H1 (cell line): ENCODE results near the gene SYT17. TPM values are rescaled to one million over a fixed set of nuclear protein-coding genes. Genes with fewer than 3 reads are reported as not detected.

Source experiments
- CTCF ChIA-PET: fragments of 300-600 bp; sonication (Branson Sonifier 250); formaldehyde crosslinking; loops from one replicate; lab custom pipeline; 2021; ENCODE audit not compliant: partially characterized antibody; lab: Charles Lee
- POLR2A ChIA-PET: fragments of 300-600 bp; sonication (Branson Sonifier 250); formaldehyde crosslinking; loops from one replicate; lab custom pipeline; 2021; ENCODE audit warnings: inconsistent platforms; ENCODE audit not compliant: partially characterized antibody; lab: Charles Lee
- DNase-seq, 2 experiments: peaks; one replicate each; pipeline versions ENCODE4 v3.0.0 to v3.0.0-alpha.2; 2010 to 2022; ENCODE audit warnings: low spot score in 2 of 2, low read depth in 1 of 2, mixed read lengths in 1 of 2
- FAIRE-seq: peaks from 2 replicates; lab custom pipeline; 2011; peaks lifted over from hg19 to GRCh38; lab: Jason Lieb, UNC
- H2AFZ ChIP-seq: 2 replicates; pipeline ENCODE4 v1.8.1; 2012; ENCODE audit warnings: low read length, inconsistent platforms
- H2AK5ac ChIP-seq: 2 replicates; pipeline ENCODE4 v1.6.1; 2013; ENCODE audit warnings: low read depth, low read length
- H2BK120ac ChIP-seq: replicated peaks from 2 replicates; pipeline ENCODE3; 2013; ENCODE audit warnings: low read depth, low read length, inconsistent platforms
- H2BK12ac ChIP-seq: 2 replicates; pipeline ENCODE4 v1.6.1; 2013; ENCODE audit warnings: low read depth, low read length
- H2BK15ac ChIP-seq: 2 replicates; pipeline ENCODE4 v1.6.1; 2013; ENCODE audit warnings: low read length
- H2BK20ac ChIP-seq: 2 replicates; pipeline ENCODE4 v1.6.1; 2013; ENCODE audit warnings: low read length
- H2BK5ac ChIP-seq: 2 replicates; pipeline ENCODE4 v1.6.1; 2013; ENCODE audit warnings: low read depth, low read length
- H3K14ac ChIP-seq: 2 replicates; pipeline ENCODE4 v1.6.1; 2013; ENCODE audit warnings: inconsistent platforms; ENCODE audit not compliant: insufficient read length
- H3K18ac ChIP-seq: 2 replicates; pipeline ENCODE4 v1.6.1; 2013; ENCODE audit warnings: low read length; ENCODE audit errors: extremely low read depth
- H3K23ac ChIP-seq: 2 replicates; pipeline ENCODE4 v1.6.1; 2013; ENCODE audit warnings: inconsistent platforms; ENCODE audit not compliant: insufficient read length
- H3K23me2 ChIP-seq: 2 replicates; pipeline ENCODE4 v1.6.1; 2013; ENCODE audit warnings: low read depth, low read length
- H3K27ac ChIP-seq: 2 replicates; pipeline ENCODE4 v1.6.1; 2011; ENCODE audit warnings: low read depth, low read length, inconsistent platforms
- H3K27me3 ChIP-seq, 4 experiments: replicated peaks in 1 of 4; 1 replicate in 1 of 4; 2 replicates in 3 of 4; pipeline versions ENCODE4 v1.6.1 to v1.8.1; 2011 to 2013; ENCODE audit warnings: low read length in 3 of 4, mild to moderate bottlenecking in 3 of 4, inconsistent platforms in 2 of 4, mixed read lengths in 2 of 4, moderate library complexity in 1 of 4; ENCODE audit not compliant: control insufficient read depth in 3 of 4, insufficient read depth in 3 of 4; ENCODE audit errors: extremely low read depth in 1 of 4
- H3K36me3 ChIP-seq, 4 experiments: 2 replicates each; pipeline versions ENCODE4 v1.6.1 to v1.8.1; 2011 to 2013; ENCODE audit warnings: mild to moderate bottlenecking in 4 of 4, low read length in 3 of 4, moderate library complexity in 2 of 4, control low read depth in 1 of 4, inconsistent platforms in 1 of 4; ENCODE audit not compliant: insufficient read depth in 4 of 4, control insufficient read depth in 2 of 4
- H3K4ac ChIP-seq: replicated peaks from 2 replicates; pipeline ENCODE3; 2013; ENCODE audit warnings: low read length, low read depth, mixed read lengths, inconsistent platforms; ENCODE audit not compliant: insufficient read length
- H3K4me1 ChIP-seq, 4 experiments: replicated peaks in 1 of 4; 1 replicate in 1 of 4; 2 replicates in 3 of 4; pipeline versions ENCODE4 v1.6.1 to v1.8.1; 2011 to 2013; ENCODE audit warnings: low read length in 3 of 4, inconsistent platforms in 2 of 4, mixed read lengths in 1 of 4; ENCODE audit not compliant: insufficient read depth in 4 of 4, control insufficient read depth in 3 of 4
- H3K4me2 ChIP-seq, 2 experiments: 2 replicates each; pipeline versions ENCODE4 v1.6.1 to v1.8.1; 2011 to 2013; ENCODE audit warnings: low read depth in 2 of 2, low read length in 2 of 2, control low read depth in 1 of 2, inconsistent platforms in 1 of 2, mild to moderate bottlenecking in 1 of 2; ENCODE audit not compliant: insufficient read depth in 1 of 2
- H3K4me3 ChIP-seq, 4 experiments: fragments of 200-600, 300-600 bp in 1 of 4; sonication (generic), shearing (Covaris generic), sonication (Bioruptor Twin) in 1 of 4; 2 replicates each; pipeline versions ENCODE4 v1.5.1 to v1.8.1; 2011 to 2016; ENCODE audit warnings: low read length in 4 of 4, low read depth in 3 of 4, control low read depth in 2 of 4, inconsistent platforms in 2 of 4, mild to moderate bottlenecking in 2 of 4, mixed read lengths in 1 of 4, moderate library complexity in 1 of 4; ENCODE audit not compliant: insufficient read depth in 2 of 4; ENCODE audit errors: extremely low read depth in 1 of 4
- H3K56ac ChIP-seq: replicated peaks from 2 replicates; pipeline ENCODE3; 2013; ENCODE audit warnings: low read depth, mild to moderate bottlenecking, mixed read lengths, low read length, inconsistent platforms; ENCODE audit not compliant: insufficient read length
- H3K79me1 ChIP-seq: 2 replicates; pipeline ENCODE4 v1.6.1; 2013; ENCODE audit warnings: low read depth, low read length, control low read depth
- H3K79me2 ChIP-seq, 2 experiments: 2 replicates each; pipeline versions ENCODE4 v1.6.1 to v1.8.1; 2012 to 2013; ENCODE audit warnings: low read length in 2 of 2, mild to moderate bottlenecking in 2 of 2, inconsistent platforms in 1 of 2; ENCODE audit not compliant: insufficient read depth in 2 of 2, control insufficient read depth in 1 of 2
- H3K9ac ChIP-seq, 4 experiments: replicated peaks in 1 of 4; 1 replicate in 1 of 4; 2 replicates in 3 of 4; pipeline versions ENCODE4 v1.6.1 to v1.8.1; 2011 to 2013; ENCODE audit warnings: low read depth in 3 of 4, low read length in 3 of 4, control low read depth in 2 of 4, mild to moderate bottlenecking in 2 of 4, moderate library complexity in 2 of 4, inconsistent platforms in 1 of 4; ENCODE audit errors: extremely low read depth in 1 of 4
- H3K9me3 ChIP-seq, 2 experiments: 2 replicates each; pipeline versions ENCODE4 v1.6.1 to v1.8.1; 2012 to 2013; ENCODE audit warnings: mild to moderate bottlenecking in 2 of 2, moderate library complexity in 2 of 2, control low read depth in 1 of 2, inconsistent platforms in 1 of 2, low read depth in 1 of 2, low read length in 1 of 2, mixed read lengths in 1 of 2; ENCODE audit not compliant: insufficient read depth in 2 of 2
- H4K20me1 ChIP-seq, 2 experiments: replicated peaks in 1 of 2; 2 replicates each; pipeline versions ENCODE3 to v1.8.1; 2011 to 2013; ENCODE audit warnings: inconsistent platforms in 2 of 2, low read length in 2 of 2, mild to moderate bottlenecking in 1 of 2; ENCODE audit not compliant: insufficient read depth in 2 of 2, control insufficient read depth in 1 of 2
- H4K5ac ChIP-seq: 2 replicates; pipeline ENCODE4 v1.6.1; 2013; ENCODE audit warnings: low read length, low read depth, mixed read lengths, inconsistent platforms; ENCODE audit not compliant: insufficient read length
- H4K8ac ChIP-seq: 2 replicates; pipeline ENCODE4 v1.8.0; 2013; ENCODE audit warnings: mild to moderate bottlenecking, moderate library complexity, low read length, inconsistent platforms; ENCODE audit not compliant: insufficient read depth; ENCODE audit errors: extremely low read depth
- H4K91ac ChIP-seq: replicated peaks from 2 replicates; pipeline ENCODE3; 2013; ENCODE audit warnings: low read length, mixed read lengths, inconsistent platforms; ENCODE audit not compliant: insufficient read length
- CBX8 ChIP-seq: fragments of 300-800, 300-1000 bp; sonication (generic); IDR thresholded peaks from 2 replicates; pipeline ENCODE4 v1.7.1; 2016; ENCODE audit warnings: low read depth, low read length, borderline replicate concordance
- CHD1 ChIP-seq: IDR thresholded peaks from 2 replicates; pipeline ENCODE4 v1.6.1; 2012; ENCODE audit warnings: low read depth, low read length, improper control_type of control experiment
- CHD2 ChIP-seq: IDR thresholded peaks from 2 replicates; pipeline ENCODE4 v1.6.1; 2012; ENCODE audit warnings: low read length, improper control_type of control experiment
- HDAC2 ChIP-seq, 2 experiments: fragments of 300-600 bp in 1 of 2; sonication (generic) in 1 of 2; IDR thresholded peaks; 2 replicates each; pipeline ENCODE4 v1.6.1; 2011 to 2012; ENCODE audit warnings: low read depth in 2 of 2, low read length in 2 of 2, mild to moderate bottlenecking in 2 of 2, moderate library complexity in 2 of 2, borderline replicate concordance in 1 of 2, inconsistent platforms in 1 of 2
- JUND ChIP-seq: IDR thresholded peaks from 2 replicates; pipeline ENCODE4 v1.6.1; 2011; ENCODE audit warnings: mild to moderate bottlenecking, improper control_type of control experiment, low read length
- KDM4A ChIP-seq: IDR thresholded peaks from one replicate; pipeline ENCODE4 v1.7.1; 2012; ENCODE audit warnings: low read depth, mild to moderate bottlenecking, moderate library complexity, low read length, inconsistent platforms; ENCODE audit not compliant: severe bottlenecking
- MAFK ChIP-seq: IDR thresholded peaks from 2 replicates; pipeline ENCODE4 v1.6.1; 2012; ENCODE audit warnings: low read depth, mild to moderate bottlenecking, improper control_type of control experiment, low read length
- RFX5 ChIP-seq: IDR thresholded peaks from 2 replicates; pipeline ENCODE4 v1.6.1; 2011; ENCODE audit warnings: low read depth, low read length, improper control_type of control experiment, borderline replicate concordance
- RXRA ChIP-seq: IDR thresholded peaks from 2 replicates; pipeline ENCODE4 v1.6.1; 2011; ENCODE audit warnings: low read depth, mild to moderate bottlenecking, low read length, moderate library complexity; ENCODE audit not compliant: insufficient read depth
- SIX5 ChIP-seq: IDR thresholded peaks from 2 replicates; pipeline ENCODE4 v1.6.1; 2011; ENCODE audit warnings: mild to moderate bottlenecking, low read depth, low read length
- SP1 ChIP-seq: IDR thresholded peaks from 2 replicates; pipeline ENCODE4 v1.6.1; 2011; ENCODE audit warnings: low read depth, low read length
- SUZ12 ChIP-seq: fragments of 200-600 bp; sonication (generic); IDR thresholded peaks from 2 replicates; pipeline ENCODE4 v1.6.1; 2012; ENCODE audit warnings: mild to moderate bottlenecking, inconsistent platforms, low read length, moderate library complexity, mixed read lengths
- TAF1 ChIP-seq: IDR thresholded peaks from 2 replicates; pipeline ENCODE4 v1.6.1; 2011; ENCODE audit warnings: mild to moderate bottlenecking, low read depth, low read length
- WGBS, 2 experiments: shearing (Covaris generic) in 1 of 2; methylation state at CpG; one replicate each; pipeline versions ENCODE4 v1.1.6 to v1.1.7; 2013 to 2015; ENCODE audit warnings: low lambda C conversion rate in 2 of 2, mixed read lengths in 2 of 2, inconsistent platforms in 1 of 2, low coverage in 1 of 2, missing lambda C conversion rate in 1 of 2; ENCODE audit not compliant: insufficient replicate concordance in 2 of 2, insufficient coverage in 1 of 2, insufficient read length in 1 of 2; ENCODE audit errors: extremely low coverage in 1 of 2, missing lambda C conversion rate in 1 of 2; 5-methylcytosine and 5-hydroxymethylcytosine counted together
- polyA plus RNA-seq, 7 experiments: library from polyadenylated mRNA; depleted of rRNA in 3 of 7; stranded (reverse) in 5 of 7; unstranded in 2 of 7; fragments of >200 nt in 5 of 7; fragments of 200-250 nt in 2 of 7; gene quantifications; 1 replicate in 5 of 7; 2 replicates in 1 of 7; 4 replicates in 1 of 7; pipeline versions ENCODE4 v1.2.1 to v1.2.3, GENCODE V29; 2011 to 2013; ENCODE audit warnings: missing spikeins in 2 of 7, mixed read lengths in 2 of 7
- total RNA-seq: library from RNA; stranded (reverse); fragmentation: NEBNext Ultra II Directional; extraction: Animal tissue kit (Norgen Biotek cat#: 25700); gene quantifications from 2 replicates; pipeline ENCODE4 v1.2.1, GENCODE V29; 2021

SYT17 gene
- total and polyA plus RNA-seq, 2 of the 8 experiments (the other 6 are each of a cell fraction or from before 2014, with no cell fraction given), result 5.8 to 18.1 TPM

GRCh38 chr16:19228575-19228974 is 60.5 kb downstream of the SYT17 start:
- no peak overlapping the region for H3K9ac ChIP-seq
- H3K18ac ChIP-seq, result no peak overlapping the region
- no peak overlapping the region for H4K91ac ChIP-seq
- no peak overlapping the region for H2BK5ac ChIP-seq
- H3K9me3 ChIP-seq, result peaks cover 3% of the 10 kb centered on the region in 2 experiments; a peak in 2 of 4 replicates
- WGBS, 2 experiments, result 91% methylated on average over 3 of the region's 3 CpGs; no CpG with 5 or more reads in 1 of the 2 experiments
- H3K27ac ChIP-seq, result no peak overlapping the region
- no peak overlapping the region for H2BK15ac ChIP-seq
- no peaks in the 10 kb centered on the region for H3K79me1 ChIP-seq
- no peak overlapping the region for H2AFZ ChIP-seq
- no peaks in the 10 kb centered on the region for H3K79me2 ChIP-seq
- peaks cover 0 to 4% (median 0%) of the 10 kb centered on the region in 4 experiments; a peak in 3 of 7 replicates for H3K4me1 ChIP-seq
- no peak overlapping the region for H4K5ac ChIP-seq
- H4K8ac ChIP-seq, result no peak overlapping the region
- no peak overlapping the region for H2BK20ac ChIP-seq
- H3K23me2 ChIP-seq, result peaks cover 2% of the 10 kb centered on the region; the same call in 1 of the 2 replicates
- no peak overlapping the region for H3K23ac ChIP-seq
- no peak overlapping the region for H3K14ac ChIP-seq
- peaks cover 0 to 10% (median 0%) of the 10 kb centered on the region in 4 experiments; a peak in 4 of 8 replicates for H3K36me3 ChIP-seq
- ChIA-PET CTCF (interaction anchor here (0.7 to 1.5 kb wide), 5 partner anchors 10 to 140 kb away, joined by 3 to 5 read pairs (median 3); no protein-coding TSS in a partner anchor), POLR2A (interaction anchor here (0.9 to 1.2 kb wide), 2 partner anchors 10 to 327 kb away, joined by 3 read pairs; partner anchors contain the start of gene VPS35L)
- H2BK120ac ChIP-seq, result no peak overlapping the region
- no peak overlapping the region for H3K4me2 ChIP-seq
- H4K20me1 ChIP-seq, result no peaks in the 10 kb centered on the region
- no peaks in the 10 kb centered on the region for H3K27me3 ChIP-seq
- H2BK12ac ChIP-seq, result no peak overlapping the region
- DNase-seq (no peak), FAIRE-seq (no peak)
- no peak overlapping the region for H3K4ac ChIP-seq
- no peak overlapping the region for H3K4me3 ChIP-seq
- no peak overlapping the region for H2AK5ac ChIP-seq
- H3K56ac ChIP-seq, result no peak overlapping the region
- TF ChIP-seq JUND, result no peak
- no peak for TF ChIP-seq SP1
- no peak for TF ChIP-seq CHD2
- TF ChIP-seq SIX5, result no peak
- no peak for TF ChIP-seq RFX5
- no peak for TF ChIP-seq MAFK
- no peak for TF ChIP-seq RXRA
- TF ChIP-seq HDAC2 (IDR thresholded peaks at IDR 0.05; ENCODE audit: borderline replicate concordance in 1 of 2, low read depth in 2 of 2, low read length in 2 of 2), result no peak
- no peak for TF ChIP-seq TAF1
- no peak for TF ChIP-seq CHD1
- TF ChIP-seq SUZ12, result no peak
- no peak for TF ChIP-seq KDM4A
- TF ChIP-seq CBX8, result no peak
